PC-9 (cell line): ENCODE results near the gene STK39. TPM values are rescaled to one million over a fixed set of nuclear protein-coding genes. Genes with fewer than 3 reads are reported as not detected.

Experiments
- BruUV-seq: library from RNA; stranded (reverse); fragments of 400-500 nt; replicated peaks from 2 replicates; lab custom pipeline; 2021; lab: Mats Ljungman, UMichigan
- CTCF ChIA-PET: fragments of 300-600 bp; sonication (Branson Sonifier 250); formaldehyde crosslinking; loops from one replicate; lab custom pipeline; 2022; ENCODE audit warnings: antibody characterized with exemption; lab: Charles Lee
- POLR2A ChIA-PET: fragments of 300-600 bp; sonication (Branson Sonifier 250); formaldehyde crosslinking; loops from one replicate; lab custom pipeline; 2022; ENCODE audit warnings: antibody characterized with exemption; ENCODE audit not compliant: unreplicated experiment; lab: Charles Lee
- DNase-seq, 2 experiments: peaks; one replicate each; pipeline versions ENCODE4 v3.0.0 to v3.0.0-alpha.2; 2015 to 2022; ENCODE audit warnings: mixed read lengths in 1 of 2
- H2AFZ ChIP-seq: fragments of 200-600 bp; sonication (generic); 2 replicates; pipeline ENCODE4 v1.8.1; 2017; ENCODE audit warnings: antibody characterized with exemption
- H3F3A ChIP-seq: fragments of 200-600 bp; sonication (generic); 2 replicates; pipeline ENCODE4 v1.8.1; 2017; ENCODE audit warnings: antibody characterized with exemption, mild to moderate bottlenecking, low read depth; ENCODE audit not compliant: insufficient read depth
- H3K27ac ChIP-seq: fragments of 200-600 bp; sonication (generic); 2 replicates; pipeline ENCODE4 v1.6.1; 2016; ENCODE audit warnings: mixed run types
- H3K27me3 ChIP-seq: fragments of 200-600 bp; sonication (generic); 2 replicates; pipeline ENCODE4 v1.6.1; 2016; ENCODE audit warnings: low read depth, mixed run types; ENCODE audit not compliant: insufficient read depth
- H3K36me3 ChIP-seq: fragments of 200-600 bp; sonication (generic); 2 replicates; pipeline ENCODE4 v1.6.1; 2016; ENCODE audit warnings: low read depth, mixed run types
- H3K4me1 ChIP-seq: fragments of 200-600 bp; sonication (generic); replicated peaks from 2 replicates; pipeline ENCODE4 v1.6.1; 2016; ENCODE audit warnings: mixed run types; ENCODE audit not compliant: insufficient read depth
- H3K4me2 ChIP-seq: fragments of 200-600 bp; sonication (generic); 2 replicates; pipeline ENCODE4 v1.6.1; 2017; ENCODE audit warnings: mixed run types
- H3K4me3 ChIP-seq: fragments of 200-600 bp; sonication (generic); 2 replicates; pipeline ENCODE4 v1.6.1; 2016; ENCODE audit warnings: mixed run types
- H3K79me2 ChIP-seq: fragments of 200-600 bp; sonication (generic); 2 replicates; pipeline ENCODE4 v1.6.1; 2017; ENCODE audit warnings: low read depth, mixed run types
- H3K9me2 ChIP-seq: fragments of 200-600 bp; sonication (generic); 2 replicates; pipeline ENCODE4 v1.8.1; 2017; ENCODE audit warnings: mild to moderate bottlenecking; ENCODE audit not compliant: insufficient read depth
- H3K9me3 ChIP-seq: fragments of 200-600 bp; sonication (generic); 2 replicates; pipeline ENCODE4 v1.8.1; 2016; ENCODE audit warnings: low read depth; ENCODE audit not compliant: insufficient read depth
- H4K20me1 ChIP-seq: fragments of 200-600 bp; sonication (generic); 2 replicates; pipeline ENCODE4 v1.8.1; 2017; ENCODE audit not compliant: insufficient read depth
- EZH2 ChIP-seq: fragments of 200-600 bp; sonication (generic); IDR thresholded peaks from 2 replicates; pipeline ENCODE4 v1.8.0; 2017; ENCODE audit warnings: antibody characterized with exemption, low read depth
- intact Hi-C: fragments of 100-400 bp; cut with micrococcal nuclease; formaldehyde crosslinking; loops from one replicate; pipeline ENCODE4 v1.10.0; 2022; ENCODE audit not compliant: unreplicated experiment
- total RNA-seq: library from RNA; stranded (reverse); gene quantifications from 2 replicates; pipeline ENCODE4 v1.2.3, GENCODE V29; 2021
- TF ChIP-seq, protein P1 (sequence below): fragments of 200-600 bp; sonication (generic); conservative IDR thresholded peaks from 2 replicates; pipeline ENCODE4 v1.6.1; 2017; ENCODE audit warnings: mixed run types, antibody characterized with exemption, mild to moderate bottlenecking, moderate library complexity

STK39 gene
- total RNA-seq, 1 experiment from 2014 or later: 14.5 TPM

GRCh38 chr2:168160897-168161296, 86.5 kb downstream of the STK39 start:
- TF ChIP-seq, protein P1, sequence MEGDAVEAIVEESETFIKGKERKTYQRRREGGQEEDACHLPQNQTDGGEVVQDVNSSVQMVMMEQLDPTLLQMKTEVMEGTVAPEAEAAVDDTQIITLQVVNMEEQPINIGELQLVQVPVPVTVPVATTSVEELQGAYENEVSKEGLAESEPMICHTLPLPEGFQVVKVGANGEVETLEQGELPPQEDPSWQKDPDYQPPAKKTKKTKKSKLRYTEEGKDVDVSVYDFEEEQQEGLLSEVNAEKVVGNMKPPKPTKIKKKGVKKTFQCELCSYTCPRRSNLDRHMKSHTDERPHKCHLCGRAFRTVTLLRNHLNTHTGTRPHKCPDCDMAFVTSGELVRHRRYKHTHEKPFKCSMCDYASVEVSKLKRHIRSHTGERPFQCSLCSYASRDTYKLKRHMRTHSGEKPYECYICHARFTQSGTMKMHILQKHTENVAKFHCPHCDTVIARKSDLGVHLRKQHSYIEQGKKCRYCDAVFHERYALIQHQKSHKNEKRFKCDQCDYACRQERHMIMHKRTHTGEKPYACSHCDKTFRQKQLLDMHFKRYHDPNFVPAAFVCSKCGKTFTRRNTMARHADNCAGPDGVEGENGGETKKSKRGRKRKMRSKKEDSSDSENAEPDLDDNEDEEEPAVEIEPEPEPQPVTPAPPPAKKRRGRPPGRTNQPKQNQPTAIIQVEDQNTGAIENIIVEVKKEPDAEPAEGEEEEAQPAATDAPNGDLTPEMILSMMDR: 0 out of 2 replicates have a peak, but pooled peaks have one; percentile 11
- no peak for TF ChIP-seq EZH2
- intact Hi-C loops: no loop called here
- Histone ChIP-seq H3K4me1 (peaks cover 28% of the 10 kb centered on the region), H3K27me3 (no peaks in the 10 kb centered on the region), H3K27ac (no peak overlapping the region), H3K36me3 (peaks cover 13% of the 10 kb centered on the region), H3K9me2 (no peaks in the 10 kb centered on the region), H3F3A (peaks cover 14% of the 10 kb centered on the region; the same call in 1 of the 2 replicates), H3K4me3 (no peak overlapping the region), H2AFZ (no peak overlapping the region), H3K79me2 (peaks cover 2% of the 10 kb centered on the region), H3K4me2 (no peak overlapping the region), H4K20me1 (no peaks in the 10 kb centered on the region), H3K9me3 (no peaks in the 10 kb centered on the region)
- POLR2A ChIA-PET: no interaction called here
- BruUV-seq: no TSS peak
- CTCF ChIA-PET: no interaction called here
- no peak for DNase-seq

DNA sequence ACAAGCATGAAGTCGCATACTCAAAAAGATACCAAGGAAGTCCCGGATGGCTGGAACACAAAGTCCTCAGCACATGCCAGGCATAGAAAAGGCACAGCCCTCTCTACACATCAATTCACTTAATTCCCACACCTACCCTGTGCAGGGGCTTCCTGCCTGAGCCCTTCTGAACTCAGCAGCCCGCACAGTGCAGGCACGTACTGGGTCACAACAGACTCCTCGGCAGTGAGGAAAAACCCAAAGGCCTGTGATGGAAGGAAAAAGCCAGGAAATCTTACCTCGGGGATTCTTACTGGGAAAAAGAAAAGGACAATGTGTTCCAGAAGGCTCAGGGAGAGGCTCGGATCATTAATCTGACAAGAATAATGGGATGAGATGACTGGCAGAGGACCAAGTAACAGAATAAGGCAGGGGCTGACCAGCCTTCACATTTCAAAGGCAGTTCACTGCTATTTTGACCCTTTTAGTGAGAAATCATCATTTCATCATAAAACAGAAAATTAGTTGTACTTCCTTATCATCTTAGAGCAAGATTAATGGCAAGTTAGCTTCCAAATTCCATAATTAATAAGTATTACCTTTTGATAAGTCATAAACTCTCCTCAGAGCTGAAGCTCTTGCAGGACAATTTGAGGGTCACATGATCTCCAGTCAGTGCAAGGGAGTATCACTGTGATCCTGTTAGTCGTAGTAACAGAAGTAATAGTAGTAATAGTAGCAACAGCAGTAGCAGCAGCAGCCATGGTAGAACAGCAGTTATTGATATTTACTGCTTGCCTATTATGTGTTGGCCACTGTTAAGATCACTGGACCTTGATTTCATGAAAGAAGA, 87.4 kb downstream of the STK39 start:
- Histone ChIP-seq H3K27ac (no peak overlapping the region), H3K4me2 (no peak overlapping the region), H4K20me1 (no peaks in the 10 kb centered on the region), H3K9me2 (no peaks in the 10 kb centered on the region), H3K4me3 (no peak overlapping the region), H2AFZ (no peak overlapping the region), H3K79me2 (0 out of 2 replicates have a peak, but pooled peaks cover 4% of the 10 kb centered on the region), H3F3A (peaks cover 14% of the 10 kb centered on the region; the same call in 1 of the 2 replicates), H3K27me3 (no peaks in the 10 kb centered on the region), H3K4me1 (peaks cover 36% of the 10 kb centered on the region), H3K36me3 (peaks cover 11% of the 10 kb centered on the region), H3K9me3 (no peaks in the 10 kb centered on the region)
- TF ChIP-seq EZH2: no peak
- TF ChIP-seq, protein P1: no peak
- ChIA-PET POLR2A (no interaction called here), CTCF (no interaction called here)
- intact Hi-C loops: no loop called here
- no TSS peak for BruUV-seq
- DNase-seq: no peak

DNA sequence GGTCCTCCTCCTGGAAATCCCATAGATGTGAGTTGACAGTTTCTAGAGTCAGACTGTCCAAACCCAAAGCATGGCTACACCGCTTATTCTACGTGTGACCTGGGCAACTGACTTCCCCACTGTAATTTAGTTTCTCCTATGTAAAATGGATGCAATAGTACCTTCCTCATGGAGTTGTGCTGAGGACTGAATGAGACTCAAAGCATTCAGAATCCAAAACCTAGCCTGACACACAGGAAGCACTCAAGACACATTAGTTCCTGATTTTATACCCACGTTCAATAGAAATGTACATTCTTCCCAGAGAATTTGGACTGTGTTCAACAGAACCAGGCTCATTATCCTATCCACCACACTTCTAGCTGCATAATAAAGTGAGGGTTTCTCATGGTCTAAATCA, 88.8 kb downstream of the STK39 start:
- Histone ChIP-seq H3K27me3 (no peaks in the 10 kb centered on the region), H3K79me2 (0 out of 2 replicates have a peak, but pooled peaks cover 5% of the 10 kb centered on the region), H3K27ac (peak overlapping the region; percentile 81), H4K20me1 (no peaks in the 10 kb centered on the region), H3K4me3 (no peak overlapping the region), H3K4me2 (peak overlapping the region; percentile 13; the same call in 1 of the 2 replicates), H2AFZ (no peak overlapping the region), H3F3A (peaks cover 14% of the 10 kb centered on the region; the same call in 1 of the 2 replicates), H3K9me2 (no peaks in the 10 kb centered on the region), H3K9me3 (no peaks in the 10 kb centered on the region), H3K36me3 (peaks cover 11% of the 10 kb centered on the region), H3K4me1 (peaks cover 36% of the 10 kb centered on the region)
- DNase-seq: no peak
- TF ChIP-seq EZH2: no peak
- TF ChIP-seq, protein P1: no peak
- intact Hi-C loops: no loop called here
- no TSS peak for BruUV-seq
- ChIA-PET POLR2A (no interaction called here), CTCF (no interaction called here)
